MM.1S (cell line): ENCODE measurements around the gene GMIP.
"Not testable (repeated sequence)": the region's sequence is repeated elsewhere in the genome, so short reads cannot be mapped to it uniquely, and the experiment has no call there.

Experiments used
- EZH2 ChIP-seq: fragments of 300-600 bp; sonication (generic); optimal IDR thresholded peaks from 2 replicates; pipeline ENCODE3; 2017; ENCODE audit warnings: low read depth, mild to moderate bottlenecking, antibody characterized with exemption, low read length, mixed read lengths
- EZH2phosphoT487 ChIP-seq: fragments of 300-600 bp; sonication (generic); IDR thresholded peaks from 2 replicates; pipeline ENCODE4 v1.6.1; 2018; ENCODE audit warnings: antibody characterized with exemption, low read length
- TF ChIP-seq, protein P1 (sequence below): fragments of 300-600 bp; sonication (generic); IDR thresholded peaks from 2 replicates; pipeline ENCODE4 v1.5.1; 2016; ENCODE audit warnings: antibody characterized with exemption, low read length, mixed read lengths

DNA sequence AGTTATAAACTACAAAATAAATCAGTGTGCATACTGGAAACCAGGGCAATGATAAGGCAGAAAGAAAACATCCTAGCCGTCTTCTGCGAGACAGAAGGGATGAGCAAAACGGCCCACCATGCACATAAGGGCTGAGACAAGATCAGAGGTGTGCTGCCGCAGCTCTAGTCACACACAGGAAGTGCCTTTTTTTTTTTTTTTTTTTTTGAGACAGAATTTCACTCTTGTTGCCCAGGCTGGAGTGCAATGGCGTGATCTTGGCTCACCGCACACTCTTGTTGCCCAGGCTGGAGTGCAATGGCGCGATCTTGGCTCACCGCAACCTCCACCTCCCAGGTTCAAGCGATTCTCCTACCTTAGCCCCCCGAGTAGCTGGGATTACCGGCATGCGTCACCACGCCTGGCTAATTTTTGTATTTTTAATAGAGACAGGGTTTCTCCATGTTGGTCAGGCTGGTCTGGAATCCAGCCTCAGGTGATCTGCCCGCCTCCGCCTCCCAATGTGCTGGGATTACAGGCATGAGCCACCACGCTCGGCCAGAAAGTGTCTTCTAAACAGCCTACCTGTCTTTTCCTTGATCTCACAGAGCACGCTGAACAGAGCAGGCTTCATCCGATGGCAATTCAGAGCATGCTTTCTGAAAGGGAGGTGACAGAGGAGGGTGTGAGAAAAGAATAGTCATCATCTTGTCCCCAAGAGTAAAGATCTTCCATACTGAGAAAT, 44.6 kb downstream of the GMIP start:
- not testable (repeated sequence) for TF ChIP-seq EZH2, EZH2phosphoT487
- TF ChIP-seq, protein P1, sequence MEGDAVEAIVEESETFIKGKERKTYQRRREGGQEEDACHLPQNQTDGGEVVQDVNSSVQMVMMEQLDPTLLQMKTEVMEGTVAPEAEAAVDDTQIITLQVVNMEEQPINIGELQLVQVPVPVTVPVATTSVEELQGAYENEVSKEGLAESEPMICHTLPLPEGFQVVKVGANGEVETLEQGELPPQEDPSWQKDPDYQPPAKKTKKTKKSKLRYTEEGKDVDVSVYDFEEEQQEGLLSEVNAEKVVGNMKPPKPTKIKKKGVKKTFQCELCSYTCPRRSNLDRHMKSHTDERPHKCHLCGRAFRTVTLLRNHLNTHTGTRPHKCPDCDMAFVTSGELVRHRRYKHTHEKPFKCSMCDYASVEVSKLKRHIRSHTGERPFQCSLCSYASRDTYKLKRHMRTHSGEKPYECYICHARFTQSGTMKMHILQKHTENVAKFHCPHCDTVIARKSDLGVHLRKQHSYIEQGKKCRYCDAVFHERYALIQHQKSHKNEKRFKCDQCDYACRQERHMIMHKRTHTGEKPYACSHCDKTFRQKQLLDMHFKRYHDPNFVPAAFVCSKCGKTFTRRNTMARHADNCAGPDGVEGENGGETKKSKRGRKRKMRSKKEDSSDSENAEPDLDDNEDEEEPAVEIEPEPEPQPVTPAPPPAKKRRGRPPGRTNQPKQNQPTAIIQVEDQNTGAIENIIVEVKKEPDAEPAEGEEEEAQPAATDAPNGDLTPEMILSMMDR, result not testable (repeated sequence)
